ENCODE measurements around the gene RBM15. TPM values are rescaled to one million over a fixed set of nuclear protein-coding genes. Genes with fewer than 3 reads are reported as not detected.
A peak's percentile ranks its signal among the peaks of the same experiment; 100 is the strongest.

RBM15 gene
- total RNA-seq, 1 experiment from 2014 or later = 44.0 TPM

GRCh38 chr1:110308247-110308646, 30.9 kb upstream of the RBM15 start:
- BruUV-seq (replicated peaks) = no TSS peak
- POLR2A ChIA-PET = no interaction called here

GRCh38 chr1:110309139-110309538, 30.0 kb upstream of the RBM15 start:
- DNase-seq (ENCODE audit: low read depth, low spot score) (no peak), ATAC-seq (no peak)
- no peaks in the 10 kb centered on the region for H4K20me1 ChIP-seq (ENCODE audit: insufficient read depth)
- no peak overlapping the region for H2AFZ ChIP-seq (ENCODE audit: low read depth, low read length, poor library complexity, severe bottlenecking)
- no TSS peak for BruUV-seq (replicated peaks)
- ChIA-PET POLR2A (no interaction called here), RAD21 (ENCODE audit: low non-redundant PET in 1 of 2, low total read pairs in 2 of 2, uncharacterized antibody in 2 of 2, unreplicated experiment in 2 of 2) (interaction anchor here (0.9 to 3.0 kb wide), 2 partner anchors 101 to 102 kb away, joined by 3 to 9 read pairs; no protein-coding TSS in a partner anchor), CTCF (interaction anchor here (2.5 to 4.2 kb wide), 3 partner anchors 101 to 112 kb away, joined by 6 to 58 read pairs (median 18); partner anchors contain the start of gene KCNC4)
- H3K9me2 ChIP-seq (ENCODE audit: insufficient read depth) = no peaks in the 10 kb centered on the region
- H3K4me1 ChIP-seq (ENCODE audit: control insufficient read depth in 1 of 2, insufficient read depth in 2 of 2, low read length in 2 of 2) = peaks cover 2 to 20% of the 10 kb centered on the region in 2 experiments; a peak in 2 of 4 replicates
- no peaks in the 10 kb centered on the region for H3K9me3 ChIP-seq (ENCODE audit: control insufficient read depth in 1 of 2, insufficient read depth in 1 of 2, low read depth in 1 of 2, low read length in 2 of 2)
- no peak overlapping the region for H3K4me3 ChIP-seq (replicated peaks in 1 of 2; ENCODE audit: low read depth in 1 of 2, low read length in 2 of 2)
- H3K36me3 ChIP-seq (ENCODE audit: control insufficient read depth in 1 of 2, insufficient read depth in 2 of 2, low read length in 2 of 2) = no peaks in the 10 kb centered on the region
- no peak overlapping the region for H3K4me2 ChIP-seq (ENCODE audit: low read length)
- intact Hi-C loops (cut with micrococcal nuclease) = no loop called here
- 0 out of 2 replicates have a peak, but pooled peaks have one; percentile 14 for TF ChIP-seq SP1 (IDR thresholded peaks at IDR 0.05; ENCODE audit: low read depth)
- TF ChIP-seq EZH2phosphoT487 (IDR thresholded peaks at IDR 0.05; ENCODE audit: borderline replicate concordance) = no peak
- no peak overlapping the region for H3K9ac ChIP-seq (ENCODE audit: low read length)
- no peaks in the 10 kb centered on the region for H3K27me3 ChIP-seq (ENCODE audit: insufficient read depth, low read length)
- no peak overlapping the region for H3K27ac ChIP-seq (ENCODE audit: low read depth, low read length)
- H3K79me2 ChIP-seq (ENCODE audit: insufficient read depth, low read length) = no peaks in the 10 kb centered on the region

More at GRCh38 chr1:110308247-110308646, 30.9 kb upstream of the RBM15 start:
- Histone ChIP-seq H3K4me1 (ENCODE audit: control insufficient read depth in 1 of 2, insufficient read depth in 2 of 2, low read length in 2 of 2) (peaks cover 2 to 20% of the 10 kb centered on the region in 2 experiments; a peak in 2 of 4 replicates), H3K4me2 (ENCODE audit: low read length) (0 out of 2 replicates have a peak overlapping the region, but pooled peaks have one; percentile 14), H3K9me2 (ENCODE audit: insufficient read depth) (no peaks in the 10 kb centered on the region), H3K36me3 (ENCODE audit: control insufficient read depth in 1 of 2, insufficient read depth in 2 of 2, low read length in 2 of 2) (no peaks in the 10 kb centered on the region), H3K79me2 (ENCODE audit: insufficient read depth, low read length) (no peaks in the 10 kb centered on the region), H3K27ac (ENCODE audit: low read depth, low read length) (no peak overlapping the region), H3K4me3 (replicated peaks in 1 of 2; ENCODE audit: low read depth in 1 of 2, low read length in 2 of 2) (no peak overlapping the region), H3K9ac (ENCODE audit: low read length) (no peak overlapping the region), H3K9me3 (ENCODE audit: control insufficient read depth in 1 of 2, insufficient read depth in 1 of 2, low read depth in 1 of 2, low read length in 2 of 2) (no peaks in the 10 kb centered on the region), H4K20me1 (ENCODE audit: insufficient read depth) (no peaks in the 10 kb centered on the region), H2AFZ (ENCODE audit: low read depth, low read length, poor library complexity, severe bottlenecking) (no peak overlapping the region), H3K27me3 (ENCODE audit: insufficient read depth, low read length) (peaks cover under 1% of the 10 kb centered on the region; the same call in 1 of the 2 replicates)
- DNase-seq (ENCODE audit: low read depth, low spot score) = no peak
- RAD21 ChIA-PET (ENCODE audit: low non-redundant PET in 1 of 2, low total read pairs in 2 of 2, uncharacterized antibody in 2 of 2, unreplicated experiment in 2 of 2) = interaction anchor here in 1 of 2 experiments (3.0 kb wide), 1 partner anchor 101 kb away, joined by 9 read pairs; no protein-coding TSS in a partner anchor
- CTCF ChIA-PET = interaction anchor here (4.2 kb wide), 1 partner anchor 100 kb away, joined by 58 read pairs; the partner anchor contains the start of gene KCNC4
- intact Hi-C loops (cut with micrococcal nuclease) = no loop called here
- no peak for TF ChIP-seq CEBPB (IDR thresholded peaks at IDR 0.05; ENCODE audit: low read depth)
- no peak for TF ChIP-seq ZFX (IDR thresholded peaks at IDR 0.05)
- TF ChIP-seq POLR2A (IDR thresholded peaks at IDR 0.05; ENCODE audit: borderline replicate concordance, extremely low read depth, insufficient read depth, insufficient read length) = no peak
- TF ChIP-seq EGR1 (IDR thresholded peaks at IDR 0.05; ENCODE audit: low read depth) = 0 out of 2 replicates have a peak, but pooled peaks have one; percentile 13
- no peak for TF ChIP-seq EZH2 (IDR thresholded peaks at IDR 0.05)
- no peak for TF ChIP-seq SRF (IDR thresholded peaks at IDR 0.05; ENCODE audit: low read depth)
- ATAC-seq = no peak
